H4 (cell line): ENCODE results near the gene ZNF800. TPM values are rescaled to one million over a fixed set of nuclear protein-coding genes. Genes with fewer than 3 reads are reported as not detected.

Source experiments
- DNase-seq: peaks from one replicate; pipeline ENCODE4 v3.0.0-alpha.2; 2015; ENCODE audit warnings: low spot score
- total RNA-seq: library from RNA; depleted of rRNA; stranded (reverse); fragments of >200 nt; shearing (Covaris generic); gene quantifications from 2 replicates; pipeline ENCODE4 v1.2.3, GENCODE V29; 2014

Gene ZNF800
- total RNA-seq, 1 experiment from 2014 or later: 9.3 TPM

GRCh38 chr7:127390817-127391590, 1.5 kb downstream of the ZNF800 start:
- DNase-seq: no peak

DNA sequence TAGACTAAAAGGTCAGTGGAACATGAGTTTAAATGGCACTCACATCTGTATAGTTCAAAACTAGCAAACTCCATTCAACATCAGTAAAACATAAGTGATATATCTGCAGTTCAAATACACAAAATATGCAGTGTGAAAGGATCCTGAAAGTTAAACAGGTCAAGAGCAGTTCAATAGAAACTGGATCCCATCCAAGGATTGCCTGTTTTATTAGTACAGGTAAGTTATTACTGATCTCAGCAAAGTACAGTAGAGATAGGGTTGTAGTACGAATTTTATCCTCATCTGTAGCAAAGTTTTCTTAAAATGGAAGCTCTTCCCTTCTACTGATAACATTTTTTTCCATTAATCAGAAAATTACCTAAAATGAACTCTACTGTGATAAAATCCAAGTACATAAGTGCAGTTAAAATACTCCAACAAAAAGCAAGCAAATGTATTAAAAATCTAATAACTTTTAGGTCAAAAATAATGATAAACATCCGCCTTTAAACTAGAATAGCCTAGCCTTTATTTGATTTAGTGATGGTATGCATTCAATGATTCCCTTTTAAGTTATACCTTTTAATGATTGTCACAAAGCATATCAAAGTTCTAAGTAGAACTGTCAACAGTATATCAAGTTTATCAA, 2.2 kb downstream of the ZNF800 start:
- DNase-seq: no peak

DNA sequence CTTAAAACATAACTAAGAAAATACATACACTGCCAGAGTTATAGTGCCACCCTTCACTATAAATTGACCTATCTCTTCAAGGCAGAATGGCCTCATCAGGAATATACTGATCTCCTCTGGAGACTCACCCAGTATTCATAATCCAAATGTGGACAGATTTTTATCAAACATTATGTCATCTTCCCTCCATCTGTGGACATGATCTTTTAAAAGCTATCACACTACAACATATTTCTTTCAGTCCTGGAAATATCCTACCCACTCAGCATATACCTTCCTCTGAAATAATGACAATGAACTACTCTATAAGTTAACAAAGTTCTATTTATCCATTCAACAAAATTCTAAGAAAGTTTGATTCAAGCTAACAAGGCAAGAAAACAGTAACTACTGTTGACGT, 3.2 kb downstream of the ZNF800 start:
- DNase-seq: no peak

DNA sequence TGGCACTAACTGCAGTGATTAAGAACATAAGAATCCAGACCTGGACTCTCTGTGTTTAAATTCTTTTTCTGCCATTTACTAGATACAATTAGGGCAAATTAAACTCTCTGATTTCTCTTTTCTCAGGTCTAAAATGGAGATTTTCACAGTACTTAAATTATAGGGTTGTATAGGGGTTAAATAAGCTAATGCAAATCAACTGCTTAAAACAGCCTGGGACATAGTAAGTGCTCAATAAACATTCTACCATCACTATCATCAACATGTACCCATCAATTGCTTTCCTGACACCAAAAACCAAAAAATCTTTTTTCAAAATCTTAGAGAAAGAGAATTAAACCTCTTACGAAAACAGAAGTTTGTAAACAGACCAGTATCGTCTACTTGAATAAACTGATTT, 4.5 kb downstream of the ZNF800 start:
- DNase-seq: no peak

- DNase-seq: peak; percentile 40
These were observed 9.2 kb downstream of the ZNF800 start for GRCh38 chr7:127383123-127383835.

- DNase-seq: no peak
These were observed 10.0 kb downstream of the ZNF800 start for GRCh38 chr7:127382301-127383085.

DNA sequence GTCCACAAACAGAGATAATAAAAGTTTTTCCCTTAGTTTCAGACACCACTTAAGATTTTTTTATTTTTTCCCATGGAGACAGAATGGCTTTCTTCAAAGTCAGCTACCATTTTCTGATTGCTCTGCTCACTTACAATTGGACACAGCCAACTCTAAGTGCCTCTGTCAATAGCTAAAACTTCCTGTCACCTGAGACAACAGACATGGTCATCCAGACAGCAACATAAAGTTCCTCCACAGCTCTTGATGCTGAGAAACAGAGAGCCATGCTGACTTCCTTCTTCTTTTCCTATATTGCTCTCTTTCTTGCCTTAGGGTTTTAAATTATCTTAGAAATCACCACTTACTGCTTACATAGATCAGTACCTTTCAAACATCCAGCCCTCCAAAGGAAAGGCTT, 12.0 kb downstream of the ZNF800 start:
- no peak for DNase-seq

GRCh38 chr7:127379642-127380041, 12.9 kb downstream of the ZNF800 start:
- DNase-seq: no peak

GRCh38 chr7:127378537-127378936, 14.0 kb downstream of the ZNF800 start:
- DNase-seq: no peak

GRCh38 chr7:127377425-127377824, 15.1 kb downstream of the ZNF800 start:
- no peak for DNase-seq

DNA sequence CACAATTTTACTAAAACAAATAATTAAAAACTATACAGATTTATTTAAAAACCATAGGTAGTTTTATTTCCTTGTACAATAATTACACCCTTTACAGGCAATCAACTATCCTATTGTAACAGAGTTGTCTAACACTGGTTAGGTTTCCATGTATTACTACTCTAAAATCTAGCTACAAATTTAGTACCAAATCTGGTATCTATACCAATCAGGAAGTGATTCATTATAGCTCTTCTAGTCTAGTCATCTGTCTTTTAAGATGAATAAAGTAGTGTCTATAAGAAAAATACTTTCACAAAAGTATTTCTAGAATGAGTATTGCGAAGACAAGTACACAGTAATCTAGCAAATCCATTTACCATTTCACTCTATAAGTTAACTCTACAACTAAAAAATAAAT, 16.9 kb downstream of the ZNF800 start:
- DNase-seq: no peak

- no peak for DNase-seq
These were observed 24.8 kb downstream of the ZNF800 start for GRCh38 chr7:127367679-127368078.

DNA sequence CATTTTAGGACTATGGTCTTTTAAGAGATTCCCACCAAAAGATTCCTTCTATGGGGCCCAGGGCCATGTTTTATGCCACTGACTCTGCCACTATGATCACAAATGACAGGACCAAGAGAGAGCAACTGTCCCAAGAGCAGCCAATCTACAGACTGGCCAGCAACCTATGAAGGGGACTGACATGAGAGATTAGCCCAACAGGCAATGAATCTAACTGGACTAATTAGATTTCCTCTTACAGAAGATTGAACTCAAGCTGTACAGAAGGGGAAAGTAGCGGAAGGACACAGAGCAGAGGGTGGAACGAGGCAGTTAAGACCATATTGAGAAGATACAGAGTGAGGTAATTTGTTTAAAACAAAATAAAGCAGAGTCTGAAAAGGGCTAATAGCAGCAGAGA, 25.8 kb downstream of the ZNF800 start:
- DNase-seq: no peak

- DNase-seq: no peak
These were observed 26.6 kb downstream of the ZNF800 start for GRCh38 chr7:127365957-127366315.

DNA sequence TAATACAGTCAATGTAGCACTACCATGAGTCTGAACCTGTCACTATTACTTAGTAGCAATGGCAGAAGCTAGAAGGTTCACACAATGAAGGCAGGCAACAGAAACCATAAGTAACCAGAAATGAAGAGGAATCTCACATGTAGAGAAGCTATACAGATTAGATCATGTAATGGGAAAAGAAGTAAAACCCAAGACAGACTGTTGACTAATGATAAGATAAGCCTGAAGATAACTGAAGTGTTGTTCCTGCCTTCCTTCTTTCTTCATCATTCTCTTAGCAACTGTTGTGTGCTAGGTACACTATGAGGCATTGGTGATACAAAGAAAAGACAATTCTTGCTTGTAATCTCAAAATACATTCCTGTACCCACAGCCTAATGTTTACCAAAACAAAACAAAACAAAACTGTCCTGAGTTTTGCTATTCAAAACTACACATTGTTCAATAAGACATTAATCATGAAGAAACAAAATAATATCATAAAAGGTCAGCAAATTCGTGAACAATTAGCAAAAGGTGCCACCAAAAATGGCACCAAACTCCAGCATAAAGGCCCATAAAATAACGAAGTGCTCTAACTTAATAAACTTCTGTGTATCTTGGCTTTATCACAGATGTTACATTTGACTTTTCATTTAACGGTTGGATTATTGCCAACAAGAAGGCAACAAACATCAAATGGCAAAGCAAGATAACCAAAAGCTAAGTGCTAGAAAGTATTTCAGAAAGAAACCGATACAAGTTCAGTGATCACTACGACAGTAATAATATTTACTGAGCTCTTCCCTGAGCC, 27.1 kb downstream of the ZNF800 start:
- no peak for DNase-seq

GRCh38 chr7:127362364-127363027, 30.0 kb downstream of the ZNF800 start:
- DNase-seq: no peak

DNA sequence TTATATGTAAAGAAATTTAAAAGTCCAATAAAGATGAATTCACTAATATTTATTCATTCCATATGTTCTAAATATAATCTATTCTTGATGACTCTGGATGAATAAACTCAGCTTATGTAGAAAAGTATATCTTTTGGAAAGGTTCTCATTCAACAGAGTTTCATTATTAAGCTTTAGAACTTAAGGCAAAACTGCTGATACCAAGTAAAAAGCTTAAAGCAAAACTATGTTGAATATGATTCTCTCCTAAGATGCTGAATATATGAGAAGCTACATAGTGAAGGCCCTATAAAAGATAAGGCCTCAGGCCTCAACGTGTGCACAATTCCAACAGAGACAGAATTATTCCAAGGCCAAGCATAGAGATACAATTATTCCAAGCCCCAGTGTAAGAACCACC, 30.8 kb downstream of the ZNF800 start:
- no peak for DNase-seq

DNA sequence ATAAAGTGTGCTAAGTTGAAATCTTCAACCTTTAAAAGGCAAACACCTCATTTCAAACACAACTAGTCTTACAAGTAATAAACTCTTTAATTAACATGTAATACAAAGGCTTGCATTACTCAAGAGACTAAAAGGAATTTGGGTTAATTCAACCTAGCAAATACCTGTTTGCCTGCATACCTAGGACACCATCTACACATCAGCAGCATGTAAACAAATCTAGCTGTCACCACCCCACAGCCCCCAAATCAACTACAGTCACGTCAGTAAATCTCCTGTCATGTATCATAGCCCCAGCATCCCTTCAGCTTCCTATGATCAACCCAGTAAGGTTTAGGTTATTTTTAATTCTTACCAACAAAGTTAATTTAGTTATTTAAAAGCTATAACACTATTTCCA, 33.5 kb downstream of the ZNF800 start:
- no peak for DNase-seq

- DNase-seq: no peak
These were observed 38.6 kb downstream of the ZNF800 start for GRCh38 chr7:127353897-127354296.

GRCh38 chr7:127350586-127350985, 41.9 kb downstream of the ZNF800 start:
- no peak for DNase-seq

DNA sequence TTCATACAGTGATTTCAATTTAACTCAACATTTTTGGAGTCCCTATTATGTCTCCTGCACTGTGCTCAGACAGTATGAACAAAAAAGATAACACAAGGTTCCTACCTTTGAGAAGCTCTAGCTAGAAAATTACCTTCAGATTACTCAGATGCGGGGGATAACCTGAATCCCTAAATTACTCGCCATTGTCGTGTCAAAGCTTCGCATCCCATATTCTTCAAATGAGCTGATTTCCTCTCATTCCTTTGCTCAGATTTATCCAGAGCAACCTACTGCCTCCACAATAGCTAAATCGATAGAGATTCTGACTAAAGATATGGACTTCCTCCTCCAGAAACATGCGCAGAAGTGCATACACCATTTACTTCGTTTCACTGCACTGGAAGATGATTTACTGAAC, 42.6 kb downstream of the ZNF800 start:
- DNase-seq: no peak
